ENCODE measurements around the gene CCDC178.
"Not testable (repeated sequence)": the region's sequence is repeated elsewhere in the genome, so short reads cannot be mapped to it uniquely, and the experiment has no call there.

The CCDC178 gene

GRCh38 chr18:32975501-32975900, 465.0 kb downstream of the CCDC178 start:
- no peak for DNase-seq

- no peak for DNase-seq
Observed at GRCh38 chr18:32975163-32975436, 465.4 kb downstream of the CCDC178 start.

- peak; percentile 46 for DNase-seq
Observed at GRCh38 chr18:32974421-32975162, 465.9 kb downstream of the CCDC178 start.

- DNase-seq, result no peak
Observed at GRCh38 chr18:32968248-32968647, 472.3 kb downstream of the CCDC178 start.

GRCh38 chr18:32966141-32966540, 474.4 kb downstream of the CCDC178 start:
- no peak for DNase-seq

GRCh38 chr18:32961538-32961937, 479.0 kb downstream of the CCDC178 start:
- no peak for DNase-seq

GRCh38 chr18:32958746-32959145, 481.8 kb downstream of the CCDC178 start:
- DNase-seq, result no peak

GRCh38 chr18:32956591-32957315, 483.8 kb downstream of the CCDC178 start:
- no peak for DNase-seq

- DNase-seq, result not testable (repeated sequence)
Observed at GRCh38 chr18:32952318-32952717, 488.2 kb downstream of the CCDC178 start.

GRCh38 chr18:32937597-32937996, 502.9 kb downstream of the CCDC178 start:
- DNase-seq, result no peak

- DNase-seq, result no peak
Observed at GRCh38 chr18:32937066-32937465, 503.5 kb downstream of the CCDC178 start.

GRCh38 chr18:32934201-32934600, 506.3 kb downstream of the CCDC178 start:
- no peak for DNase-seq

GRCh38 chr18:32930695-32931301, 509.7 kb downstream of the CCDC178 start:
- peak; percentile 18 for DNase-seq

- DNase-seq, result no peak
Observed at GRCh38 chr18:32929213-32929612, 511.3 kb downstream of the CCDC178 start.

- DNase-seq, result no peak
Observed at GRCh38 chr18:32922951-32923430, 517.5 kb downstream of the CCDC178 start.

- DNase-seq, result no peak
Observed at GRCh38 chr18:32920796-32921787, 519.4 kb downstream of the CCDC178 start.

- DNase-seq, result peak; percentile 3
Observed at GRCh38 chr18:32919799-32920198, 520.7 kb downstream of the CCDC178 start.

GRCh38 chr18:32918692-32919250, 521.8 kb downstream of the CCDC178 start:
- DNase-seq, result no peak

GRCh38 chr18:32915516-32915915, 525.0 kb downstream of the CCDC178 start:
- no peak for DNase-seq

- no peak for DNase-seq
Observed at GRCh38 chr18:32911660-32912284, 528.7 kb downstream of the CCDC178 start.

- DNase-seq, result no peak
Observed at GRCh38 chr18:32910694-32911296, 529.7 kb downstream of the CCDC178 start.
